Measurements from ENCODE around the gene IL3.
A peak's percentile ranks its signal among the peaks of the same experiment; 100 is the strongest.

IL3 gene

GRCh38 chr5:132049093-132049492 is 11.4 kb upstream of the IL3 start:
- H3K23ac ChIP-seq (ENCODE audit: low read depth, low read length, poor library complexity) = no peak overlapping the region

GRCh38 chr5:132049559-132049958 is 10.9 kb upstream of the IL3 start:
- no peak overlapping the region for H3K23ac ChIP-seq (ENCODE audit: low read depth, low read length, poor library complexity)
- H3K27me3 ChIP-seq (ENCODE audit: control insufficient read depth in 3 of 3, insufficient read depth in 3 of 3, low read depth in 1 of 3, low read length in 3 of 3) = no peaks in the 10 kb centered on the region

More at GRCh38 chr5:132049093-132049492, 11.4 kb upstream of the IL3 start:
- Histone ChIP-seq H3K9ac (ENCODE audit: low read depth, low read length, poor library complexity) (no peak overlapping the region), H2AK5ac (ENCODE audit: low read depth, low read length) (no peak overlapping the region), H2BK15ac (ENCODE audit: low read length) (no peak overlapping the region), H2BK120ac (ENCODE audit: low read depth, low read length) (no peak overlapping the region), H3K14ac (ENCODE audit: low read length) (no peak overlapping the region), H3K4me2 (ENCODE audit: insufficient read depth, low read length, poor library complexity, severe bottlenecking) (no peak overlapping the region), H3K4ac (ENCODE audit: low read length) (no peak overlapping the region), H3K27ac (replicated peaks; ENCODE audit: low read length) (no peak overlapping the region), H3K4me1 (ENCODE audit: control insufficient read depth in 2 of 2, insufficient read depth in 1 of 2, low read depth in 1 of 2, low read length in 2 of 2) (no peaks in the 10 kb centered on the region), H2BK12ac (ENCODE audit: low read length) (no peak overlapping the region), H4K91ac (ENCODE audit: low read depth, low read length, poor library complexity) (no peak overlapping the region), H2BK5ac (ENCODE audit: low read length) (no peak overlapping the region), H3K79me1 (ENCODE audit: low read depth, low read length) (no peaks in the 10 kb centered on the region), H3K36me3 (replicated peaks in 1 of 2; ENCODE audit: control insufficient read depth in 2 of 2, insufficient read depth in 2 of 2, low read length in 2 of 2) (no peaks in the 10 kb centered on the region), H2AFZ (ENCODE audit: low read length) (no peak overlapping the region), H3K9me3 (replicated peaks in 1 of 2; ENCODE audit: control insufficient read depth in 2 of 2, insufficient read depth in 1 of 2, low read depth in 1 of 2, low read length in 2 of 2) (no peaks in the 10 kb centered on the region), H3K18ac (ENCODE audit: low read length) (no peak overlapping the region), H4K8ac (ENCODE audit: low read depth, low read length) (no peak overlapping the region), H3K27me3 (ENCODE audit: control insufficient read depth in 3 of 3, insufficient read depth in 3 of 3, low read depth in 1 of 3, low read length in 3 of 3) (no peaks in the 10 kb centered on the region), H3K4me3 (ENCODE audit: low read length in 2 of 2) (no peak overlapping the region)
- WGBS, 2 donors (ENCODE audit: extremely low coverage in 2 of 2, insufficient read length in 2 of 2, insufficient replicate concordance in 1 of 2) = no CpG with 5 or more reads among the region's 4 CpGs
- DNase-seq (ENCODE audit: low spot score) = no peak

GRCh38 chr5:132050136-132050535 is 10.3 kb upstream of the IL3 start:
- Histone ChIP-seq H2BK5ac (ENCODE audit: low read length) (no peak overlapping the region), H3K23ac (ENCODE audit: low read depth, low read length, poor library complexity) (no peak overlapping the region), H2BK15ac (ENCODE audit: low read length) (no peak overlapping the region), H2AFZ (ENCODE audit: low read length) (no peak overlapping the region), H3K4me3 (ENCODE audit: low read length in 2 of 2) (peak overlapping the region in 1 of 2 donors; percentile 53), H2BK12ac (ENCODE audit: low read length) (no peak overlapping the region), H3K36me3 (replicated peaks in 1 of 2; ENCODE audit: control insufficient read depth in 2 of 2, insufficient read depth in 2 of 2, low read length in 2 of 2) (no peaks in the 10 kb centered on the region), H3K14ac (ENCODE audit: low read length) (no peak overlapping the region), H2AK5ac (ENCODE audit: low read depth, low read length) (no peak overlapping the region), H4K8ac (ENCODE audit: low read depth, low read length) (no peak overlapping the region), H3K4me2 (ENCODE audit: insufficient read depth, low read length, poor library complexity, severe bottlenecking) (no peak overlapping the region), H3K9me3 (replicated peaks in 1 of 2; ENCODE audit: control insufficient read depth in 2 of 2, insufficient read depth in 1 of 2, low read depth in 1 of 2, low read length in 2 of 2) (no peaks in the 10 kb centered on the region), H3K27ac (replicated peaks; ENCODE audit: low read length) (no peak overlapping the region), H3K79me1 (ENCODE audit: low read depth, low read length) (no peaks in the 10 kb centered on the region), H3K9ac (ENCODE audit: low read depth, low read length, poor library complexity) (no peak overlapping the region), H3K27me3 (ENCODE audit: control insufficient read depth in 3 of 3, insufficient read depth in 3 of 3, low read depth in 1 of 3, low read length in 3 of 3) (no peaks in the 10 kb centered on the region), H3K4me1 (ENCODE audit: control insufficient read depth in 2 of 2, insufficient read depth in 1 of 2, low read depth in 1 of 2, low read length in 2 of 2) (no peaks in the 10 kb centered on the region), H3K4ac (ENCODE audit: low read length) (no peak overlapping the region), H4K91ac (ENCODE audit: low read depth, low read length, poor library complexity) (no peak overlapping the region), H2BK120ac (ENCODE audit: low read depth, low read length) (no peak overlapping the region), H3K18ac (ENCODE audit: low read length) (no peak overlapping the region)
- no CpG with 5 or more reads among the region's 5 CpGs for WGBS, 2 donors (ENCODE audit: extremely low coverage in 2 of 2, insufficient read length in 2 of 2, insufficient replicate concordance in 1 of 2)
- no peak for DNase-seq (ENCODE audit: low spot score)

More at GRCh38 chr5:132049559-132049958, 10.9 kb upstream of the IL3 start:
- H4K8ac ChIP-seq (ENCODE audit: low read depth, low read length) = no peak overlapping the region
- H3K4ac ChIP-seq (ENCODE audit: low read length) = no peak overlapping the region
- no peaks in the 10 kb centered on the region for H3K9me3 ChIP-seq (replicated peaks in 1 of 2; ENCODE audit: control insufficient read depth in 2 of 2, insufficient read depth in 1 of 2, low read depth in 1 of 2, low read length in 2 of 2)
- no peaks in the 10 kb centered on the region for H3K79me1 ChIP-seq (ENCODE audit: low read depth, low read length)
- H3K4me3 ChIP-seq (ENCODE audit: low read length in 2 of 2) = no peak overlapping the region
- no peak overlapping the region for H2AFZ ChIP-seq (ENCODE audit: low read length)
- no peak overlapping the region for H3K27ac ChIP-seq (replicated peaks; ENCODE audit: low read length)
- no peak overlapping the region for H2AK5ac ChIP-seq (ENCODE audit: low read depth, low read length)
- DNase-seq (ENCODE audit: low spot score) = no peak
- no peak overlapping the region for H2BK120ac ChIP-seq (ENCODE audit: low read depth, low read length)
- H3K18ac ChIP-seq (ENCODE audit: low read length) = no peak overlapping the region
- H3K4me2 ChIP-seq (ENCODE audit: insufficient read depth, low read length, poor library complexity, severe bottlenecking) = no peak overlapping the region
- H2BK5ac ChIP-seq (ENCODE audit: low read length) = no peak overlapping the region
- H3K14ac ChIP-seq (ENCODE audit: low read length) = no peak overlapping the region
- H4K91ac ChIP-seq (ENCODE audit: low read depth, low read length, poor library complexity) = no peak overlapping the region
- H3K4me1 ChIP-seq (ENCODE audit: control insufficient read depth in 2 of 2, insufficient read depth in 1 of 2, low read depth in 1 of 2, low read length in 2 of 2) = no peaks in the 10 kb centered on the region
- no peaks in the 10 kb centered on the region for H3K36me3 ChIP-seq (replicated peaks in 1 of 2; ENCODE audit: control insufficient read depth in 2 of 2, insufficient read depth in 2 of 2, low read length in 2 of 2)
- H3K9ac ChIP-seq (ENCODE audit: low read depth, low read length, poor library complexity) = no peak overlapping the region
- no peak overlapping the region for H2BK15ac ChIP-seq (ENCODE audit: low read length)
- no peak overlapping the region for H2BK12ac ChIP-seq (ENCODE audit: low read length)
- no CpG with 5 or more reads among the region's 12 CpGs for WGBS, 2 donors (ENCODE audit: extremely low coverage in 2 of 2, insufficient read length in 2 of 2, insufficient replicate concordance in 1 of 2)

GRCh38 chr5:132050661-132051552 is 9.5 kb upstream of the IL3 start:
- Histone ChIP-seq H3K79me1 (ENCODE audit: low read depth, low read length) (no peaks in the 10 kb centered on the region), H3K4me2 (ENCODE audit: insufficient read depth, low read length, poor library complexity, severe bottlenecking) (no peak overlapping the region), H2BK12ac (ENCODE audit: low read length) (no peak overlapping the region), H2BK120ac (ENCODE audit: low read depth, low read length) (no peak overlapping the region), H3K36me3 (replicated peaks in 1 of 2; ENCODE audit: control insufficient read depth in 2 of 2, insufficient read depth in 2 of 2, low read length in 2 of 2) (no peaks in the 10 kb centered on the region), H2BK15ac (ENCODE audit: low read length) (no peak overlapping the region), H3K4me1 (ENCODE audit: control insufficient read depth in 2 of 2, insufficient read depth in 1 of 2, low read depth in 1 of 2, low read length in 2 of 2) (no peaks in the 10 kb centered on the region), H4K8ac (ENCODE audit: low read depth, low read length) (no peak overlapping the region), H3K27me3 (ENCODE audit: control insufficient read depth in 3 of 3, insufficient read depth in 3 of 3, low read depth in 1 of 3, low read length in 3 of 3) (no peaks in the 10 kb centered on the region), H3K27ac (replicated peaks; ENCODE audit: low read length) (no peak overlapping the region), H3K4ac (ENCODE audit: low read length) (no peak overlapping the region), H3K4me3 (ENCODE audit: low read length in 2 of 2) (no peak overlapping the region), H3K9me3 (replicated peaks in 1 of 2; ENCODE audit: control insufficient read depth in 2 of 2, insufficient read depth in 1 of 2, low read depth in 1 of 2, low read length in 2 of 2) (no peaks in the 10 kb centered on the region), H3K23ac (ENCODE audit: low read depth, low read length, poor library complexity) (no peak overlapping the region), H3K9ac (ENCODE audit: low read depth, low read length, poor library complexity) (no peak overlapping the region), H3K14ac (ENCODE audit: low read length) (no peak overlapping the region), H2AFZ (ENCODE audit: low read length) (no peak overlapping the region), H2AK5ac (ENCODE audit: low read depth, low read length) (no peak overlapping the region), H3K18ac (ENCODE audit: low read length) (no peak overlapping the region), H4K91ac (ENCODE audit: low read depth, low read length, poor library complexity) (no peak overlapping the region), H2BK5ac (ENCODE audit: low read length) (no peak overlapping the region)
- DNase-seq (ENCODE audit: low spot score) = no peak
- no CpG with 5 or more reads among the region's 9 CpGs for WGBS, 2 donors (ENCODE audit: extremely low coverage in 2 of 2, insufficient read length in 2 of 2, insufficient replicate concordance in 1 of 2)
